Omental fat pad (tissue), 4 donors: ENCODE data around the gene IGF2BP1. TPM values are rescaled to one million over a fixed set of nuclear protein-coding genes. Genes with fewer than 3 reads are reported as not detected.

Experiments used
- ATAC-seq: fragments of 150-250 bp; one replicate; pipeline ENCODE4 v1.9.1; 2016; ENCODE audit warnings: mild to moderate bottlenecking, moderate library complexity; ENCODE audit not compliant: low FRiP score
- DNase-seq: peaks from one replicate; pipeline ENCODE4 v3.0.0-alpha.2; 2019; ENCODE audit warnings: low spot score
- CTCF ChIP-seq, 3 donors: fragments of 450-650 bp; IDR thresholded peaks; one replicate each; pipeline ENCODE4 v1.5.1; 2016 to 2017; ENCODE audit warnings: antibody characterized with exemption in 3 of 3, mild to moderate bottlenecking in 3 of 3, moderate library complexity in 2 of 3
- total RNA-seq, 4 donors: library from RNA; depleted of rRNA; stranded (reverse); fragments of >200 nt; gene quantifications; one replicate each; pipeline ENCODE4 v1.1.0, GENCODE V29; 2016

IGF2BP1 gene
- total RNA-seq, 4 donors from 2014 or later: 0.16 TPM; not detected in 3

- TF ChIP-seq CTCF (IDR thresholded peaks at IDR 0.05): no peak
- ATAC-seq (no peak), DNase-seq (no peak)
Measured at GRCh38 chr17:49054342-49055092, 57.3 kb downstream of the IGF2BP1 start.

- DNase-seq: no peak
- ATAC-seq: no peak
- TF ChIP-seq CTCF (IDR thresholded peaks at IDR 0.05): no peak
Measured at GRCh38 chr17:49055181-49055927, 58.2 kb downstream of the IGF2BP1 start.

GRCh38 chr17:49061524-49061943, 64.3 kb downstream of the IGF2BP1 start:
- no peak for TF ChIP-seq CTCF (IDR thresholded peaks at IDR 0.05)

GRCh38 chr17:49063652-49064051, 66.5 kb downstream of the IGF2BP1 start:
- DNase-seq (no peak), ATAC-seq (no peak)
- TF ChIP-seq CTCF (IDR thresholded peaks at IDR 0.05): no peak

More at GRCh38 chr17:49061524-49061943, 64.3 kb downstream of the IGF2BP1 start:
- DNase-seq (no peak), ATAC-seq (no peak)

- no peak for TF ChIP-seq CTCF (IDR thresholded peaks at IDR 0.05)
- DNase-seq (no peak), ATAC-seq (peak; percentile 48)
Measured at GRCh38 chr17:49067163-49067562, 70.0 kb downstream of the IGF2BP1 start.

GRCh38 chr17:49069585-49070273, 72.5 kb downstream of the IGF2BP1 start:
- no peak for TF ChIP-seq CTCF (IDR thresholded peaks at IDR 0.05)
- DNase-seq: no peak
- no peak for ATAC-seq
